Tibial nerve (tissue), 3 donors: ENCODE measurements around the gene DRICH1.

Source experiments
- POLR2A ChIP-seq, 2 donors: fragments of 450-650 bp; IDR thresholded peaks; one replicate each; pipeline ENCODE4 v1.6.1; 2017; ENCODE audit warnings: antibody characterized with exemption in 2 of 2, mild to moderate bottlenecking in 2 of 2, moderate library complexity in 2 of 2
- TF ChIP-seq, protein P1 (sequence below), 5 experiments: fragments of 200-600 bp in 3 of 5; fragments of 450-650 bp in 2 of 5; sonication (generic) in 3 of 5; IDR thresholded peaks; one replicate each; pipeline ENCODE4 v1.5.1; 2016 to 2019; ENCODE audit warnings: antibody characterized with exemption in 5 of 5, mild to moderate bottlenecking in 3 of 5, moderate library complexity in 2 of 5

GRCh38 chr22:23581260-23581650 lies 50.9 kb downstream of the DRICH1 start:
- TF ChIP-seq, protein P1, sequence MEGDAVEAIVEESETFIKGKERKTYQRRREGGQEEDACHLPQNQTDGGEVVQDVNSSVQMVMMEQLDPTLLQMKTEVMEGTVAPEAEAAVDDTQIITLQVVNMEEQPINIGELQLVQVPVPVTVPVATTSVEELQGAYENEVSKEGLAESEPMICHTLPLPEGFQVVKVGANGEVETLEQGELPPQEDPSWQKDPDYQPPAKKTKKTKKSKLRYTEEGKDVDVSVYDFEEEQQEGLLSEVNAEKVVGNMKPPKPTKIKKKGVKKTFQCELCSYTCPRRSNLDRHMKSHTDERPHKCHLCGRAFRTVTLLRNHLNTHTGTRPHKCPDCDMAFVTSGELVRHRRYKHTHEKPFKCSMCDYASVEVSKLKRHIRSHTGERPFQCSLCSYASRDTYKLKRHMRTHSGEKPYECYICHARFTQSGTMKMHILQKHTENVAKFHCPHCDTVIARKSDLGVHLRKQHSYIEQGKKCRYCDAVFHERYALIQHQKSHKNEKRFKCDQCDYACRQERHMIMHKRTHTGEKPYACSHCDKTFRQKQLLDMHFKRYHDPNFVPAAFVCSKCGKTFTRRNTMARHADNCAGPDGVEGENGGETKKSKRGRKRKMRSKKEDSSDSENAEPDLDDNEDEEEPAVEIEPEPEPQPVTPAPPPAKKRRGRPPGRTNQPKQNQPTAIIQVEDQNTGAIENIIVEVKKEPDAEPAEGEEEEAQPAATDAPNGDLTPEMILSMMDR (IDR thresholded peaks at IDR 0.05) = no peak
- no peak for TF ChIP-seq POLR2A (IDR thresholded peaks at IDR 0.05)
